Loucy (cell line): ENCODE data around the gene NRXN3.

Experiments used
- H2AFZ ChIP-seq: fragments of 200-600 bp; sonication (generic); 2 replicates; pipeline ENCODE4 v1.6.0; 2016; ENCODE audit warnings: antibody characterized with exemption, mild to moderate bottlenecking, low read length, moderate library complexity
- H3F3A ChIP-seq: fragments of 200-600 bp; 2 replicates; pipeline ENCODE4 v1.6.0; 2016; ENCODE audit warnings: antibody characterized with exemption, low read depth, mild to moderate bottlenecking
- H3K27me3 ChIP-seq: fragments of 200-600 bp; sonication (generic); 2 replicates; pipeline ENCODE4 v1.6.1; 2014; ENCODE audit warnings: low read length, mild to moderate bottlenecking; ENCODE audit not compliant: insufficient read depth, poor library complexity, severe bottlenecking
- H3K36me3 ChIP-seq: fragments of 200-600 bp; sonication (generic); 2 replicates; pipeline ENCODE4 v1.6.1; 2016; ENCODE audit warnings: low read length; ENCODE audit not compliant: insufficient read depth
- H3K4me1 ChIP-seq: fragments of 200-600 bp; sonication (generic); 2 replicates; pipeline ENCODE4 v1.5.1; 2014; ENCODE audit warnings: low read length, mild to moderate bottlenecking; ENCODE audit not compliant: insufficient read depth, poor library complexity, severe bottlenecking
- H3K4me2 ChIP-seq: fragments of 200-600 bp; sonication (generic); 2 replicates; pipeline ENCODE4 v1.6.0; 2014; ENCODE audit warnings: antibody characterized with exemption, low read length, low read depth, mild to moderate bottlenecking; ENCODE audit not compliant: poor library complexity, severe bottlenecking
- H3K4me3 ChIP-seq: fragments of 200-600 bp; sonication (generic); 2 replicates; pipeline ENCODE4 v1.5.1; 2014; ENCODE audit warnings: low read length, mild to moderate bottlenecking, mixed read lengths; ENCODE audit not compliant: poor library complexity, severe bottlenecking
- H3K79me2 ChIP-seq: fragments of 200-600 bp; sonication (generic); 2 replicates; pipeline ENCODE4 v1.6.1; 2014; ENCODE audit warnings: low read length; ENCODE audit not compliant: insufficient read depth
- H3K9ac ChIP-seq: fragments of 200-600 bp; sonication (generic); 2 replicates; pipeline ENCODE4 v1.6.0; 2014; ENCODE audit warnings: mild to moderate bottlenecking, low read depth, low read length, moderate library complexity; ENCODE audit not compliant: poor library complexity, severe bottlenecking
- H3K9me2 ChIP-seq: fragments of 200-600 bp; sonication (generic); replicated peaks from 2 replicates; pipeline ENCODE4 v1.6.1; 2016; ENCODE audit warnings: low read depth, low read length, mixed read lengths
- H3K9me3 ChIP-seq: fragments of 200-600 bp; sonication (generic); 2 replicates; pipeline ENCODE4 v1.6.1; 2014; ENCODE audit warnings: mild to moderate bottlenecking, antibody characterized with exemption, low read length, low read depth; ENCODE audit not compliant: insufficient read depth
- H4K20me1 ChIP-seq: fragments of 200-600 bp; sonication (generic); 2 replicates; pipeline ENCODE4 v1.6.0; 2014; ENCODE audit warnings: antibody characterized with exemption, low read length, mild to moderate bottlenecking; ENCODE audit not compliant: insufficient read depth, poor library complexity, severe bottlenecking
- EZH2phosphoT487 ChIP-seq: fragments of 200-600 bp; IDR thresholded peaks from 2 replicates; pipeline ENCODE4 v1.6.1; 2018; ENCODE audit warnings: antibody characterized with exemption, mild to moderate bottlenecking, moderate library complexity, borderline replicate concordance
- TF ChIP-seq, protein P1 (sequence below): fragments of 200-600 bp; sonication (generic); conservative IDR thresholded peaks from 2 replicates; pipeline ENCODE4 v1.5.1; 2014; ENCODE audit warnings: mild to moderate bottlenecking, antibody characterized with exemption, low read length

NRXN3 gene

DNA sequence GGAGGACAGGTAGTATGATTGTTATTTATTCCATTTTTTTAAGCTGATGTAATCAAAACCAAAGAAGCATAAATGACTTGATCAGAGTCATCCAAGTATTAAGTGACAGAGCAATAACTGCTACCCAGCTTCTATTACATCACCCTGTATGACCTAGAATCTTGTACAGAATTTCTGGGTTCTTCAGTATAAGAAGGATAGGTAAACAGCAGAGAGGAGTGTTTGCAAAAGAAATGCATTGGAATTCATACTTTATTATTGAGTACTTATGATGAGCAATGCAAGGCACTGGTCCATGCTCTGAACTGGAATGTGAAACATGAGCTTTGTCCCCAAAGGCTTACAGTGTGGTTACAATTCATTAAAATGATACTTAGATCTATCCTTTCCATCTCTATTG is 1124.3 kb downstream of the NRXN3 start:
- Histone ChIP-seq H3F3A (no peaks in the 10 kb centered on the region), H3K9me3 (no peaks in the 10 kb centered on the region)
- TF ChIP-seq, protein P1, sequence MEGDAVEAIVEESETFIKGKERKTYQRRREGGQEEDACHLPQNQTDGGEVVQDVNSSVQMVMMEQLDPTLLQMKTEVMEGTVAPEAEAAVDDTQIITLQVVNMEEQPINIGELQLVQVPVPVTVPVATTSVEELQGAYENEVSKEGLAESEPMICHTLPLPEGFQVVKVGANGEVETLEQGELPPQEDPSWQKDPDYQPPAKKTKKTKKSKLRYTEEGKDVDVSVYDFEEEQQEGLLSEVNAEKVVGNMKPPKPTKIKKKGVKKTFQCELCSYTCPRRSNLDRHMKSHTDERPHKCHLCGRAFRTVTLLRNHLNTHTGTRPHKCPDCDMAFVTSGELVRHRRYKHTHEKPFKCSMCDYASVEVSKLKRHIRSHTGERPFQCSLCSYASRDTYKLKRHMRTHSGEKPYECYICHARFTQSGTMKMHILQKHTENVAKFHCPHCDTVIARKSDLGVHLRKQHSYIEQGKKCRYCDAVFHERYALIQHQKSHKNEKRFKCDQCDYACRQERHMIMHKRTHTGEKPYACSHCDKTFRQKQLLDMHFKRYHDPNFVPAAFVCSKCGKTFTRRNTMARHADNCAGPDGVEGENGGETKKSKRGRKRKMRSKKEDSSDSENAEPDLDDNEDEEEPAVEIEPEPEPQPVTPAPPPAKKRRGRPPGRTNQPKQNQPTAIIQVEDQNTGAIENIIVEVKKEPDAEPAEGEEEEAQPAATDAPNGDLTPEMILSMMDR: no peak
- no peak for TF ChIP-seq EZH2phosphoT487

DNA sequence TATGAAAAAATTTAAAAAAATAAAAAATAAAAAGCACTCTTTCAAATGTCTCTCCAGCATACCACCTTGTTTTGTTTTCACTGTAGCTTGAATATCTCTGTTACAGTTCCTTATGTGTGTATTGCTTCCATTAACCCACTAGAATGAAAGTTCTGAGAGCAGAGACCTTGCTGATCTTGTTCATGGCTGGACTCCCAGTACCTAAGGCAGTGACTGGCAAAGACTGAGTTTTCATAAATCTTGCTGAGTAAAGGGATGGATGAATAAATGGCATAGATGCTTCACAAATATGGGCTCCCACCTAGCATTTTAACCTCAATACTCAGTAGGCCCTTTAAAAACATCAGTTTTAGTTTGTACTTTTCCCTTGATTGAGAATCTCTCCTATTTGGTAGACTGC is 1125.2 kb downstream of the NRXN3 start:
- Histone ChIP-seq H3K9me3 (no peaks in the 10 kb centered on the region), H3K9ac (no peak overlapping the region), H3K36me3 (no peaks in the 10 kb centered on the region), H3K79me2 (no peaks in the 10 kb centered on the region), H3K4me1 (no peaks in the 10 kb centered on the region), H2AFZ (no peak overlapping the region), H4K20me1 (no peaks in the 10 kb centered on the region), H3K4me3 (no peak overlapping the region), H3F3A (no peaks in the 10 kb centered on the region), H3K27me3 (no peaks in the 10 kb centered on the region), H3K4me2 (no peak overlapping the region), H3K9me2 (no peaks in the 10 kb centered on the region)
- TF ChIP-seq EZH2phosphoT487: no peak
- TF ChIP-seq, protein P1: no peak

More for the DNA sequence above, 1124.3 kb downstream of the NRXN3 start:
- Histone ChIP-seq H3K4me2 (no peak overlapping the region), H3K4me1 (no peaks in the 10 kb centered on the region), H3K9me2 (no peaks in the 10 kb centered on the region), H4K20me1 (no peaks in the 10 kb centered on the region), H3K4me3 (no peak overlapping the region), H3K9ac (no peak overlapping the region), H3K36me3 (no peaks in the 10 kb centered on the region), H2AFZ (no peak overlapping the region), H3K79me2 (no peaks in the 10 kb centered on the region), H3K27me3 (no peaks in the 10 kb centered on the region)

DNA sequence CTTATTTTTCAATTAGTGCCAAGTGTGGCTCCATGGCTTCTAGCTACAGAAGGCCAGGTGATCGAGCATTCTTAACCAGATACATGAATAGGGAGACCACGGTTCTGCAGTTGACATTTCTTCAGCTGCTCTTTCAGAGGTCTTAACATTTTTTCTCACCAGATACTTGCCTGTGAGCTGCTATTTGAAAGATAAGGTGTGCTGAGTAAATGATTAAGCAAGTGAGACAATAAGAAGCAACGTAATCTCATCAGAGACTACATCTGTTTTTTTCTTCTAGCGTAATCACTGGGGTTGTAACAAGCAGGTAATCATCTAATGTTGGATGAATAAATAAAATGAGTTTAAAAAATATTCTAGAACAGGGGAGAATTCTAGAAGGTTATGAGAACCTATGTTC is 1128.2 kb downstream of the NRXN3 start:
- H3K36me3 ChIP-seq: no peaks in the 10 kb centered on the region
- H3K9me3 ChIP-seq: no peaks in the 10 kb centered on the region
- no peaks in the 10 kb centered on the region for H3K9me2 ChIP-seq
- no peaks in the 10 kb centered on the region for H4K20me1 ChIP-seq
- no peak overlapping the region for H3K4me3 ChIP-seq
- TF ChIP-seq, protein P1: no peak
- no peak overlapping the region for H2AFZ ChIP-seq
- H3K27me3 ChIP-seq: no peaks in the 10 kb centered on the region
- H3K4me2 ChIP-seq: no peak overlapping the region
- no peaks in the 10 kb centered on the region for H3K4me1 ChIP-seq
- H3K9ac ChIP-seq: no peak overlapping the region
- H3K79me2 ChIP-seq: no peaks in the 10 kb centered on the region
- H3F3A ChIP-seq: no peaks in the 10 kb centered on the region
